Vagina (tissue), 2 donors: ENCODE data around the gene NRXN3.

ENCODE experiments used
- POLR2A ChIP-seq, 2 donors: fragments of 450-650 bp; IDR thresholded peaks; one replicate each; pipeline ENCODE4 v1.6.1; 2017; ENCODE audit warnings: antibody characterized with exemption in 2 of 2, mild to moderate bottlenecking in 2 of 2, moderate library complexity in 2 of 2
- POLR2AphosphoS5 ChIP-seq, 2 donors: sonication (generic); formaldehyde crosslinking; IDR thresholded peaks; one replicate each; pipeline ENCODE4 v1.9.0; 2017; ENCODE audit warnings: antibody characterized with exemption in 2 of 2, mild to moderate bottlenecking in 2 of 2, low read depth in 1 of 2; ENCODE audit not compliant: insufficient read depth in 1 of 2
- TF ChIP-seq, protein P1 (sequence below), 3 experiments: fragments of 450-650 bp in 2 of 3; fragments of 200-600 bp in 1 of 3; sonication (generic) in 1 of 3; IDR thresholded peaks; one replicate each; pipeline ENCODE4 v1.5.1; 2017 to 2019; ENCODE audit warnings: antibody characterized with exemption in 3 of 3, mild to moderate bottlenecking in 2 of 3, moderate library complexity in 2 of 3

DNA sequence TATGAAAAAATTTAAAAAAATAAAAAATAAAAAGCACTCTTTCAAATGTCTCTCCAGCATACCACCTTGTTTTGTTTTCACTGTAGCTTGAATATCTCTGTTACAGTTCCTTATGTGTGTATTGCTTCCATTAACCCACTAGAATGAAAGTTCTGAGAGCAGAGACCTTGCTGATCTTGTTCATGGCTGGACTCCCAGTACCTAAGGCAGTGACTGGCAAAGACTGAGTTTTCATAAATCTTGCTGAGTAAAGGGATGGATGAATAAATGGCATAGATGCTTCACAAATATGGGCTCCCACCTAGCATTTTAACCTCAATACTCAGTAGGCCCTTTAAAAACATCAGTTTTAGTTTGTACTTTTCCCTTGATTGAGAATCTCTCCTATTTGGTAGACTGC lies 1125.2 kb downstream of the NRXN3 start:
- TF ChIP-seq POLR2AphosphoS5 (IDR thresholded peaks at IDR 0.05; ENCODE audit: insufficient read depth in 1 of 2, low read depth in 1 of 2) (no peak), POLR2A (IDR thresholded peaks at IDR 0.05) (no peak)
- TF ChIP-seq, protein P1, sequence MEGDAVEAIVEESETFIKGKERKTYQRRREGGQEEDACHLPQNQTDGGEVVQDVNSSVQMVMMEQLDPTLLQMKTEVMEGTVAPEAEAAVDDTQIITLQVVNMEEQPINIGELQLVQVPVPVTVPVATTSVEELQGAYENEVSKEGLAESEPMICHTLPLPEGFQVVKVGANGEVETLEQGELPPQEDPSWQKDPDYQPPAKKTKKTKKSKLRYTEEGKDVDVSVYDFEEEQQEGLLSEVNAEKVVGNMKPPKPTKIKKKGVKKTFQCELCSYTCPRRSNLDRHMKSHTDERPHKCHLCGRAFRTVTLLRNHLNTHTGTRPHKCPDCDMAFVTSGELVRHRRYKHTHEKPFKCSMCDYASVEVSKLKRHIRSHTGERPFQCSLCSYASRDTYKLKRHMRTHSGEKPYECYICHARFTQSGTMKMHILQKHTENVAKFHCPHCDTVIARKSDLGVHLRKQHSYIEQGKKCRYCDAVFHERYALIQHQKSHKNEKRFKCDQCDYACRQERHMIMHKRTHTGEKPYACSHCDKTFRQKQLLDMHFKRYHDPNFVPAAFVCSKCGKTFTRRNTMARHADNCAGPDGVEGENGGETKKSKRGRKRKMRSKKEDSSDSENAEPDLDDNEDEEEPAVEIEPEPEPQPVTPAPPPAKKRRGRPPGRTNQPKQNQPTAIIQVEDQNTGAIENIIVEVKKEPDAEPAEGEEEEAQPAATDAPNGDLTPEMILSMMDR (IDR thresholded peaks at IDR 0.05): no peak
